ENCODE measurements around the gene RBM11.
A peak's percentile ranks its signal among the peaks of the same experiment; 100 is the strongest.

Gene RBM11

GRCh38 chr21:14267076-14267475 lies 51.1 kb downstream of the RBM11 start:
- Histone ChIP-seq H3K9ac (ENCODE audit: low read depth in 1 of 2, low read length in 2 of 2) (no peak overlapping the region), H3K27ac (ENCODE audit: low read depth in 2 of 2, low read length in 2 of 2) (peak overlapping the region; percentile 72 to 79), H3K9me3 (ENCODE audit: control insufficient read depth in 2 of 2, low read length in 2 of 2) (no peaks in the 10 kb centered on the region), H3K4me3 (ENCODE audit: low read length in 2 of 2) (peak overlapping the region; percentile 2 to 46), H3K4me1 (ENCODE audit: control insufficient read depth in 2 of 2, insufficient read depth in 2 of 2, low read length in 2 of 2) (peaks cover 13 to 28% of the 10 kb centered on the region in 2 donors), H3K36me3 (ENCODE audit: control insufficient read depth in 2 of 2, insufficient read depth in 2 of 2, low read length in 2 of 2) (no peaks in the 10 kb centered on the region), H3K27me3 (ENCODE audit: control insufficient read depth in 2 of 2, insufficient read depth in 2 of 2, low read length in 2 of 2) (no peaks in the 10 kb centered on the region)

GRCh38 chr21:14270631-14271030 lies 54.7 kb downstream of the RBM11 start:
- H3K27ac ChIP-seq (ENCODE audit: low read depth in 2 of 2, low read length in 2 of 2), result peak overlapping the region; percentile 17 to 41
- H3K4me1 ChIP-seq (ENCODE audit: control insufficient read depth in 2 of 2, insufficient read depth in 2 of 2, low read length in 2 of 2), result peaks cover 15 to 40% of the 10 kb centered on the region in 2 donors
- H3K9me3 ChIP-seq (ENCODE audit: control insufficient read depth in 2 of 2, low read length in 2 of 2), result no peaks in the 10 kb centered on the region
- H3K27me3 ChIP-seq (ENCODE audit: control insufficient read depth in 2 of 2, insufficient read depth in 2 of 2, low read length in 2 of 2), result no peaks in the 10 kb centered on the region
- H3K4me3 ChIP-seq (ENCODE audit: low read length in 2 of 2), result no peak overlapping the region
- no peak overlapping the region for H3K9ac ChIP-seq (ENCODE audit: low read depth in 1 of 2, low read length in 2 of 2)
- no peaks in the 10 kb centered on the region for H3K36me3 ChIP-seq (ENCODE audit: control insufficient read depth in 2 of 2, insufficient read depth in 2 of 2, low read length in 2 of 2)

- Histone ChIP-seq H3K9ac (ENCODE audit: low read depth in 1 of 2, low read length in 2 of 2) (no peak overlapping the region), H3K36me3 (ENCODE audit: control insufficient read depth in 2 of 2, insufficient read depth in 2 of 2, low read length in 2 of 2) (no peaks in the 10 kb centered on the region), H3K4me1 (ENCODE audit: control insufficient read depth in 2 of 2, insufficient read depth in 2 of 2, low read length in 2 of 2) (peaks cover 15 to 40% of the 10 kb centered on the region in 2 donors), H3K4me3 (ENCODE audit: low read length in 2 of 2) (no peak overlapping the region), H3K9me3 (ENCODE audit: control insufficient read depth in 2 of 2, low read length in 2 of 2) (no peaks in the 10 kb centered on the region), H3K27me3 (ENCODE audit: control insufficient read depth in 2 of 2, insufficient read depth in 2 of 2, low read length in 2 of 2) (no peaks in the 10 kb centered on the region), H3K27ac (ENCODE audit: low read depth in 2 of 2, low read length in 2 of 2) (peak overlapping the region in 1 of 2 donors; percentile 49)
These were observed 55.1 kb downstream of the RBM11 start for GRCh38 chr21:14271053-14271452.

- Histone ChIP-seq H3K36me3 (ENCODE audit: control insufficient read depth in 2 of 2, insufficient read depth in 2 of 2, low read length in 2 of 2) (no peaks in the 10 kb centered on the region), H3K9ac (ENCODE audit: low read depth in 1 of 2, low read length in 2 of 2) (no peak overlapping the region), H3K4me3 (ENCODE audit: low read length in 2 of 2) (peak overlapping the region in 1 of 2 donors; percentile 16), H3K4me1 (ENCODE audit: control insufficient read depth in 2 of 2, insufficient read depth in 2 of 2, low read length in 2 of 2) (peaks cover 15 to 36% of the 10 kb centered on the region in 2 donors), H3K27me3 (ENCODE audit: control insufficient read depth in 2 of 2, insufficient read depth in 2 of 2, low read length in 2 of 2) (no peaks in the 10 kb centered on the region), H3K27ac (ENCODE audit: low read depth in 2 of 2, low read length in 2 of 2) (peak overlapping the region; percentile 73 to 86), H3K9me3 (ENCODE audit: control insufficient read depth in 2 of 2, low read length in 2 of 2) (no peaks in the 10 kb centered on the region)
These were observed 55.7 kb downstream of the RBM11 start for GRCh38 chr21:14271641-14272040.

- Histone ChIP-seq H3K27me3 (ENCODE audit: control insufficient read depth in 2 of 2, insufficient read depth in 2 of 2, low read length in 2 of 2) (no peaks in the 10 kb centered on the region), H3K36me3 (ENCODE audit: control insufficient read depth in 2 of 2, insufficient read depth in 2 of 2, low read length in 2 of 2) (no peaks in the 10 kb centered on the region), H3K27ac (ENCODE audit: low read depth in 2 of 2, low read length in 2 of 2) (peak overlapping the region; percentile 73 to 86), H3K4me3 (ENCODE audit: low read length in 2 of 2) (peak overlapping the region; percentile 81), H3K9me3 (ENCODE audit: control insufficient read depth in 2 of 2, low read length in 2 of 2) (no peaks in the 10 kb centered on the region), H3K9ac (ENCODE audit: low read depth in 1 of 2, low read length in 2 of 2) (peak overlapping the region; percentile 65 to 75), H3K4me1 (ENCODE audit: control insufficient read depth in 2 of 2, insufficient read depth in 2 of 2, low read length in 2 of 2) (peaks cover 10 to 27% of the 10 kb centered on the region in 2 donors)
These were observed 58.0 kb downstream of the RBM11 start for GRCh38 chr21:14273736-14274538.

GRCh38 chr21:14275702-14276205 lies 59.8 kb downstream of the RBM11 start:
- Histone ChIP-seq H3K27me3 (ENCODE audit: control insufficient read depth in 2 of 2, insufficient read depth in 2 of 2, low read length in 2 of 2) (no peaks in the 10 kb centered on the region), H3K36me3 (ENCODE audit: control insufficient read depth in 2 of 2, insufficient read depth in 2 of 2, low read length in 2 of 2) (no peaks in the 10 kb centered on the region), H3K27ac (ENCODE audit: low read depth in 2 of 2, low read length in 2 of 2) (no peak overlapping the region), H3K4me3 (ENCODE audit: low read length in 2 of 2) (no peak overlapping the region), H3K9me3 (ENCODE audit: control insufficient read depth in 2 of 2, low read length in 2 of 2) (no peaks in the 10 kb centered on the region), H3K9ac (ENCODE audit: low read depth in 1 of 2, low read length in 2 of 2) (no peak overlapping the region), H3K4me1 (ENCODE audit: control insufficient read depth in 2 of 2, insufficient read depth in 2 of 2, low read length in 2 of 2) (peaks cover 7 to 23% of the 10 kb centered on the region in 2 donors)

Measured in mucosa of rectum (tissue), 2 donors.